SU-DHL-6 (cell line): Measurements from ENCODE around the gene RNU6-1.

Source experiments
- H2AFZ ChIP-seq: fragments of 200-600 bp; sonication (generic); 2 replicates; pipeline ENCODE4 v1.6.1; 2014; ENCODE audit warnings: low read depth, mild to moderate bottlenecking, moderate library complexity, mixed read lengths, antibody characterized with exemption, low read length; ENCODE audit not compliant: severe bottlenecking
- H3F3A ChIP-seq: fragments of 200-600 bp; shearing (Covaris generic); 2 replicates; pipeline ENCODE4 v1.6.0; 2016; ENCODE audit warnings: antibody characterized with exemption, mild to moderate bottlenecking; ENCODE audit not compliant: insufficient read depth
- H3K27ac ChIP-seq: fragments of 200-600 bp; sonication (generic); 2 replicates; pipeline ENCODE4 v1.5.1; 2016; ENCODE audit warnings: low read depth, mild to moderate bottlenecking, low read length, moderate library complexity, mixed read lengths
- H3K27me3 ChIP-seq: fragments of 200-600 bp; sonication (generic), shearing (Covaris generic); 2 replicates; pipeline ENCODE4 v1.6.0; 2014; ENCODE audit warnings: mild to moderate bottlenecking, low read length
- H3K36me3 ChIP-seq: fragments of 200-600 bp; sonication (generic); 2 replicates; pipeline ENCODE4 v1.6.1; 2014; ENCODE audit warnings: mild to moderate bottlenecking, low read length, mixed read lengths
- H3K4me2 ChIP-seq: fragments of 300-600, 200-600 bp; shearing (Covaris generic), sonication (generic); 2 replicates; pipeline ENCODE4 v1.6.0; 2014; ENCODE audit warnings: low read length, low read depth, mild to moderate bottlenecking; ENCODE audit not compliant: poor library complexity, severe bottlenecking
- H3K4me3 ChIP-seq: fragments of 200-600 bp; sonication (generic); 2 replicates; pipeline ENCODE4 v1.5.1; 2014; ENCODE audit warnings: antibody characterized with exemption, low read length, mild to moderate bottlenecking, mixed read lengths; ENCODE audit not compliant: insufficient read depth, poor library complexity, severe bottlenecking
- H3K79me2 ChIP-seq: fragments of 200-600 bp; sonication (generic); 2 replicates; pipeline ENCODE4 v1.6.1; 2014; ENCODE audit warnings: mild to moderate bottlenecking, low read length, moderate library complexity; ENCODE audit not compliant: insufficient read depth
- H3K9ac ChIP-seq: fragments of 200-600 bp; sonication (generic); 2 replicates; pipeline ENCODE4 v1.7.0; 2014; ENCODE audit warnings: mild to moderate bottlenecking, low read length
- H3K9me2 ChIP-seq: fragments of 200-600 bp; sonication (generic); replicated peaks from 2 replicates; pipeline ENCODE4 v1.6.1; 2014; ENCODE audit warnings: low read length; ENCODE audit not compliant: insufficient read depth
- H3K9me3 ChIP-seq: fragments of 200-600 bp; sonication (generic); 2 replicates; pipeline ENCODE4 v1.6.1; 2014; ENCODE audit warnings: low read length, mixed read lengths; ENCODE audit not compliant: insufficient read depth
- H4K20me1 ChIP-seq: fragments of 200-600 bp; sonication (generic); 2 replicates; pipeline ENCODE4 v1.6.1; 2014; ENCODE audit warnings: low read depth, mild to moderate bottlenecking, antibody characterized with exemption, low read length, moderate library complexity, mixed read lengths
- EZH2phosphoT487 ChIP-seq: fragments of 200-600 bp; sonication (generic), shearing (Covaris generic); conservative IDR thresholded peaks from 2 replicates; pipeline ENCODE4 v1.6.1; 2018; ENCODE audit warnings: mild to moderate bottlenecking, antibody characterized with exemption, low read length, moderate library complexity, mixed read lengths
- TF ChIP-seq, protein P1 (sequence below): fragments of 200-600 bp; sonication (generic); IDR thresholded peaks from one replicate; pipeline ENCODE4 v1.5.1; 2017; ENCODE audit warnings: antibody characterized with exemption, mild to moderate bottlenecking, low read length, moderate library complexity; ENCODE audit not compliant: insufficient read depth, poor library complexity, severe bottlenecking

RNU6-1 gene

GRCh38 chr15:67812241-67812644 is 27.6 kb downstream of the RNU6-1 start:
- TF ChIP-seq, protein P1, sequence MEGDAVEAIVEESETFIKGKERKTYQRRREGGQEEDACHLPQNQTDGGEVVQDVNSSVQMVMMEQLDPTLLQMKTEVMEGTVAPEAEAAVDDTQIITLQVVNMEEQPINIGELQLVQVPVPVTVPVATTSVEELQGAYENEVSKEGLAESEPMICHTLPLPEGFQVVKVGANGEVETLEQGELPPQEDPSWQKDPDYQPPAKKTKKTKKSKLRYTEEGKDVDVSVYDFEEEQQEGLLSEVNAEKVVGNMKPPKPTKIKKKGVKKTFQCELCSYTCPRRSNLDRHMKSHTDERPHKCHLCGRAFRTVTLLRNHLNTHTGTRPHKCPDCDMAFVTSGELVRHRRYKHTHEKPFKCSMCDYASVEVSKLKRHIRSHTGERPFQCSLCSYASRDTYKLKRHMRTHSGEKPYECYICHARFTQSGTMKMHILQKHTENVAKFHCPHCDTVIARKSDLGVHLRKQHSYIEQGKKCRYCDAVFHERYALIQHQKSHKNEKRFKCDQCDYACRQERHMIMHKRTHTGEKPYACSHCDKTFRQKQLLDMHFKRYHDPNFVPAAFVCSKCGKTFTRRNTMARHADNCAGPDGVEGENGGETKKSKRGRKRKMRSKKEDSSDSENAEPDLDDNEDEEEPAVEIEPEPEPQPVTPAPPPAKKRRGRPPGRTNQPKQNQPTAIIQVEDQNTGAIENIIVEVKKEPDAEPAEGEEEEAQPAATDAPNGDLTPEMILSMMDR = no peak
- no peak for TF ChIP-seq EZH2phosphoT487
- H3F3A ChIP-seq = no peaks in the 10 kb centered on the region
- H3K9me2 ChIP-seq = no peaks in the 10 kb centered on the region
- H3K4me3 ChIP-seq = no peak overlapping the region
- no peak overlapping the region for H3K9ac ChIP-seq
- H3K36me3 ChIP-seq = no peaks in the 10 kb centered on the region
- no peak overlapping the region for H2AFZ ChIP-seq
- no peaks in the 10 kb centered on the region for H3K27me3 ChIP-seq
- H4K20me1 ChIP-seq = no peaks in the 10 kb centered on the region
- no peak overlapping the region for H3K4me2 ChIP-seq
- H3K79me2 ChIP-seq = no peaks in the 10 kb centered on the region
- H3K9me3 ChIP-seq = no peaks in the 10 kb centered on the region
- no peak overlapping the region for H3K27ac ChIP-seq

GRCh38 chr15:67809866-67810265 is 30.0 kb downstream of the RNU6-1 start:
- no peak overlapping the region for H3K27ac ChIP-seq
- H3K4me3 ChIP-seq = no peak overlapping the region
- no peaks in the 10 kb centered on the region for H3K79me2 ChIP-seq
- H2AFZ ChIP-seq = no peak overlapping the region
- no peaks in the 10 kb centered on the region for H3K36me3 ChIP-seq
- H4K20me1 ChIP-seq = no peaks in the 10 kb centered on the region
- H3K4me2 ChIP-seq = no peak overlapping the region
- H3K9ac ChIP-seq = no peak overlapping the region
- H3K9me3 ChIP-seq = no peaks in the 10 kb centered on the region
- H3F3A ChIP-seq = no peaks in the 10 kb centered on the region
- no peaks in the 10 kb centered on the region for H3K27me3 ChIP-seq
- H3K9me2 ChIP-seq = no peaks in the 10 kb centered on the region
- TF ChIP-seq EZH2phosphoT487 = no peak

- Histone ChIP-seq H3K4me2 (no peak overlapping the region), H3K9me2 (no peaks in the 10 kb centered on the region), H3F3A (no peaks in the 10 kb centered on the region), H3K27ac (no peak overlapping the region), H3K9ac (no peak overlapping the region), H3K4me3 (no peak overlapping the region), H4K20me1 (no peaks in the 10 kb centered on the region), H2AFZ (no peak overlapping the region), H3K79me2 (no peaks in the 10 kb centered on the region), H3K27me3 (no peaks in the 10 kb centered on the region), H3K36me3 (no peaks in the 10 kb centered on the region), H3K9me3 (no peaks in the 10 kb centered on the region)
- no peak for TF ChIP-seq EZH2phosphoT487
- TF ChIP-seq, protein P1 = no peak
Measured at GRCh38 chr15:67809441-67809840, 30.4 kb downstream of the RNU6-1 start.

- H3K9me2 ChIP-seq = no peaks in the 10 kb centered on the region
- no peaks in the 10 kb centered on the region for H4K20me1 ChIP-seq
- H3K27me3 ChIP-seq = no peaks in the 10 kb centered on the region
- H3K4me2 ChIP-seq = no peak overlapping the region
- no peak overlapping the region for H2AFZ ChIP-seq
- no peaks in the 10 kb centered on the region for H3K79me2 ChIP-seq
- no peak overlapping the region for H3K9ac ChIP-seq
- TF ChIP-seq, protein P1 = no peak
- TF ChIP-seq EZH2phosphoT487 = no peak
- no peaks in the 10 kb centered on the region for H3F3A ChIP-seq
- H3K36me3 ChIP-seq = no peaks in the 10 kb centered on the region
- H3K27ac ChIP-seq = no peak overlapping the region
- H3K4me3 ChIP-seq = no peak overlapping the region
- no peaks in the 10 kb centered on the region for H3K9me3 ChIP-seq
Measured at GRCh38 chr15:67808821-67809220, 31.0 kb downstream of the RNU6-1 start.
